Upper lobe of left lung (tissue), 6 donors: ENCODE data around the gene PI16. TPM values are rescaled to one million over a fixed set of nuclear protein-coding genes. Genes with fewer than 3 reads are reported as not detected.

Experiments
- ATAC-seq, 2 donors: fragments of 200-7000 bp; cut with Tn5 transposase; one replicate each; pipeline ENCODE4 v1.9.1; 2022; ENCODE audit warnings: mild to moderate bottlenecking in 2 of 2, moderate library complexity in 2 of 2; ENCODE audit not compliant: low FRiP score in 2 of 2
- DNase-seq, 2 donors: peaks; one replicate each; pipeline ENCODE4 v3.0.0-alpha.2; 2019 to 2020
- H3K27ac ChIP-seq, 4 donors: fragments of 200-600 bp; sonication (generic); one replicate each; pipeline ENCODE4 v1.5.1; 2016 to 2019
- H3K27me3 ChIP-seq, 4 donors: fragments of 200-600 bp; sonication (generic); one replicate each; pipeline ENCODE4 v1.5.1; 2017 to 2019
- H3K36me3 ChIP-seq, 4 donors: fragments of 200-600 bp; sonication (generic); one replicate each; pipeline ENCODE4 v1.5.1; 2016 to 2019
- H3K4me1 ChIP-seq, 4 donors: fragments of 200-600 bp; sonication (generic); one replicate each; pipeline ENCODE4 v1.5.1; 2018 to 2019
- H3K4me3 ChIP-seq, 4 donors: fragments of 200-600 bp; sonication (generic); one replicate each; pipeline ENCODE4 v1.5.1; 2017 to 2019; ENCODE audit warnings: mild to moderate bottlenecking in 2 of 4, moderate library complexity in 1 of 4
- H3K9me3 ChIP-seq, 4 donors: fragments of 200-600 bp; sonication (generic); one replicate each; pipeline ENCODE4 v1.5.1; 2018 to 2019
- CTCF ChIP-seq, 6 experiments: fragments of 450-650 bp in 4 of 6; fragments of 200-600 bp in 2 of 6; sonication (generic) in 2 of 6; IDR thresholded peaks; one replicate each; pipeline ENCODE4 v1.5.1; 2016 to 2019; ENCODE audit warnings: antibody characterized with exemption in 6 of 6
- EP300 ChIP-seq, 4 donors: sonication (generic); formaldehyde crosslinking; IDR thresholded peaks; one replicate each; pipeline ENCODE4 v1.5.1; 2017; ENCODE audit warnings: antibody characterized with exemption in 4 of 4, control low read depth in 2 of 4
- POLR2A ChIP-seq, 4 donors: fragments of 450-650 bp; IDR thresholded peaks; one replicate each; pipeline ENCODE4 v1.5.1; 2016 to 2017; ENCODE audit warnings: antibody characterized with exemption in 4 of 4, mild to moderate bottlenecking in 2 of 4
- POLR2AphosphoS5 ChIP-seq, 2 donors: sonication (generic); formaldehyde crosslinking; IDR thresholded peaks; one replicate each; pipeline ENCODE4 v1.5.1; 2017; ENCODE audit warnings: antibody characterized with exemption in 2 of 2
- WGBS, 2 donors: methylation state at CpG; one replicate each; pipeline ENCODE4 v1.1.5; 2017 to 2018; 5-methylcytosine and 5-hydroxymethylcytosine counted together
- total RNA-seq, 6 donors: library from RNA; depleted of rRNA in 4 of 6; stranded (reverse); fragments of >200 nt in 4 of 6; gene quantifications; one replicate each; pipeline versions ENCODE4 v1.1.0 to v1.2.1, GENCODE V29; 2016 to 2021
- donor health status: DM: no; HTN: no; CAD: no; lungs with moderate emphysema.
- donor health status: DM: no; HTN: yes; CAD: no; lungs with severe emphysema.

Gene PI16
- total RNA-seq, 6 donors from 2014 or later: 0.44 to 78.9 (median 4.7) TPM; not detected in 1

- peak overlapping the region in 3 of 4 donors; percentile 48 to 87 (median 63) for H3K27ac ChIP-seq
- H3K9me3 ChIP-seq: no peaks in the 10 kb centered on the region
- H3K4me3 ChIP-seq: peak overlapping the region in 1 of 4 donors; percentile 54
- H3K36me3 ChIP-seq: no peaks in the 10 kb centered on the region
- no peaks in the 10 kb centered on the region for H3K27me3 ChIP-seq
- DNase-seq (no peak), ATAC-seq (peak in 1 of 2 donors; percentile 58)
- 82 to 86% methylated on average over 8 to 15 of the region's 15 CpGs for WGBS, 2 donors
- TF ChIP-seq POLR2AphosphoS5 (IDR thresholded peaks at IDR 0.05) (no peak), POLR2A (IDR thresholded peaks at IDR 0.05) (no peak), CTCF (IDR thresholded peaks at IDR 0.05) (no peak), EP300 (IDR thresholded peaks at IDR 0.05) (no peak)
- H3K4me1 ChIP-seq: no peaks in the 10 kb centered on the region
Measured at GRCh38 chr6:37008484-37009465, 54.2 kb downstream of the PI16 start.

DNA sequence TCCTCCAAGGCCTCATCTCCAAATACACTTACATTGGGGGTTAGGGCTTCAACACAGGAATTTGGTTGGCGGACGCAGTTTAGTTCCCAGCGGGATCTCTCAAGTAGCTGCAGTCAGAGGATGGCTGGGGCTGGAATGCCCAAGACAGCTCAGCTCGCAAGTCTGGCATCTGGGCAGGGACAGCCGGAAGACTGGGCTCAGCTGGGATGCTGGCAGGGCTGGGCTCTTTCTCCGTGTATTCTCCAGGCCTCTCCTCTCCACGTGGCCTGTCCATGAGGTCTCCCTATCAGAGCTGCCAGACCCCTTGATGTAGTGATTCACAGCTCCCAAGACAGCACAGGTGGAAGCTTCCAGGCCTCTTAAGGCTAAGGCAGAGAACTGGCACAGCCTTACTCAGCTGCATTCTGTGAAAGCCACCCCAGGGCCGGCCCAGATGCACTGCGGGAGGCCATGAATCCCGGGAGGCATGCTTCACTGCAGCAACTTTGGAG lies 55.9 kb downstream of the PI16 start:
- WGBS, 2 donors: 83 to 88% methylated on average over 7 to 10 of the region's 10 CpGs
- Histone ChIP-seq H3K27me3 (no peaks in the 10 kb centered on the region), H3K9me3 (no peaks in the 10 kb centered on the region), H3K4me1 (no peaks in the 10 kb centered on the region), H3K36me3 (no peaks in the 10 kb centered on the region), H3K27ac (no peak overlapping the region), H3K4me3 (no peak overlapping the region)
- DNase-seq: no peak
- ATAC-seq: no peak
- TF ChIP-seq POLR2A (IDR thresholded peaks at IDR 0.05): no peak
- no peak for TF ChIP-seq EP300 (IDR thresholded peaks at IDR 0.05)
- TF ChIP-seq POLR2AphosphoS5 (IDR thresholded peaks at IDR 0.05): no peak
- no peak for TF ChIP-seq CTCF (IDR thresholded peaks at IDR 0.05)

DNA sequence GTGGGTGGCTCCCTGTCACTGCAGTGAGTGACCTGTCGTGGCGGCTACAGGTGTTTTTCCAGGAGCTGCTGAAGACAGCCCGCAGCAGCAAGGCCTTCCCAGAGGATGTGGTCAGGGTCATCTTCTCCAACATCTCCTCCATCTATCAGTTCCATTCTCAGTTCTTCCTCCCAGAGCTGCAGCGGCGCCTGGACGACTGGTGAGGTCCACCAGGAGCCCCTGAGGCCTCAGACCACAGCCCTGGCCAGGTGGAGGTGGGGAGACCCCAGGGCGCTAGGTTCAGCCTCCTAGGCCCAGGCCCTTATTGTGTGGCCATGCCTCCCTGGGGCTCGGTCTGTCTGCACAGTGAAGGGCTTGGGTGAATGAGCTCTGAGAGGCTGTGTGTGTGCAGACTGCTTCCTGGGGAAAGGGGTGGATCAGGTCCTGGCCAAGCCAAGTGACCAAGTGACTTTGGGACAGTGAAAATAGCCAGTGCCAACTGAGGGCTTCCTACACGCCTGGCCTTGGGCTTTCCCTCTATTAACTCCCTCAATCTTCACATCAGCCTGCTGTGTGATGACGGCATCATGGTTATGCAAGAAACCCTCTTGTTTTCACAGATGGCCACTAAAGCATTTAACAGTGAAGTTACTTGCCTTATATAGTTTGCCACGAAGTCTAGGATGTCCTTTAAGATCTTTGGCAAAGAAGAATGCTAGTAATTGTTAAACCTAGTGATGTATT lies 57.3 kb downstream of the PI16 start:
- TF ChIP-seq EP300 (IDR thresholded peaks at IDR 0.05): no peak
- TF ChIP-seq POLR2A (IDR thresholded peaks at IDR 0.05): no peak
- no peak for TF ChIP-seq POLR2AphosphoS5 (IDR thresholded peaks at IDR 0.05)
- no peak for TF ChIP-seq CTCF (IDR thresholded peaks at IDR 0.05)
- Histone ChIP-seq H3K4me3 (no peak overlapping the region), H3K27me3 (no peaks in the 10 kb centered on the region), H3K4me1 (no peaks in the 10 kb centered on the region), H3K27ac (no peak overlapping the region), H3K9me3 (no peaks in the 10 kb centered on the region), H3K36me3 (no peaks in the 10 kb centered on the region)
- no peak for ATAC-seq
- WGBS, 2 donors: 67% methylated on average over 4 to 11 of the region's 11 CpGs
- DNase-seq: no peak

- ATAC-seq (no peak), DNase-seq (no peak)
- Histone ChIP-seq H3K4me3 (no peak overlapping the region), H3K27me3 (no peaks in the 10 kb centered on the region), H3K27ac (no peak overlapping the region), H3K36me3 (no peaks in the 10 kb centered on the region), H3K9me3 (no peaks in the 10 kb centered on the region), H3K4me1 (peaks cover 1 to 11% (median 5%) of the 10 kb centered on the region in 4 donors)
- WGBS, 2 donors: 85 to 88% methylated on average over 8 to 18 of the region's 21 CpGs
- TF ChIP-seq CTCF (IDR thresholded peaks at IDR 0.05): no peak
- TF ChIP-seq POLR2AphosphoS5 (IDR thresholded peaks at IDR 0.05): no peak
- no peak for TF ChIP-seq POLR2A (IDR thresholded peaks at IDR 0.05)
- no peak for TF ChIP-seq EP300 (IDR thresholded peaks at IDR 0.05)
Measured at GRCh38 chr6:37013516-37014491, 59.3 kb downstream of the PI16 start.
